ENCODE results near the gene PRKG1.
"Not testable (repeated sequence)": the region's sequence is repeated elsewhere in the genome, so short reads cannot be mapped to it uniquely, and the experiment has no call there.

Gene PRKG1

DNA sequence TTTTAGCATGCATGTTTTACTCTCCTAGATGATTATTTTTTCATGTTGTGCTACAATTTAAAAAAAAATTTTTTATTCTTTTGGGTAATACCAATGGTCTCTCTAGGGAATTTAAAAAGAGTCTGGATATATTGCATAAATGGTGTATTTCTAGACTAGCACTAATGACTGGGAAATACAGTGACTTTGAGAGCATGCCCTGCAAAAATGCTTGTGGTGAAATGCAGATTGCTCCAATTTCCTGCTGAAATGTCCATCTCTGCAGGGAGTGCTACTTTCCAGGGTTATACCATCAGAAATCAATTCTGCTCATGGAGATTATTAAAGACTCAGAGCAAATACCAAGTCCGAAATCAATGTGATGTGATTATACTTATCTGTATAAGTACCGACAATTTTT is 186.1 kb downstream of the PRKG1 start:
- FAIRE-seq = no peak

DNA sequence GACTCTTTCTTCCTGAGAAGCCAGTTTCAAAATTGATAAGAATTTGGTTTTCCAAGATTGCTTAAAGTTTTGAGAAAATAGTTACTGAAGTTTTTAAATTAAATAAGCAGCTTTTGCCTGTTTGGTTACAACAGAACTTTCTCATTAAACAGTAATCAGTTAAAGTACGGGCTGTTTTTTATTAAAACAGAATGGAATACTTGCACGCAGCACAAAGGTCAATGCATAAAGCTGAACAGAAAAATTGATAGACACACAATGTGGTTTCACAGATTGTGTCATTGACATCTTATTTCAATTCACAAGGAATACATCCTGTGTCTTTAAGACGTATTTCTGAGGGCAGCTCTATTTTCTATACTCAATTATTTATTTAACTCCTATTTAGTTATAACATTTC is 192.2 kb downstream of the PRKG1 start:
- no peak for TF ChIP-seq TAF1 (IDR thresholded peaks at IDR 0.05; ENCODE audit: borderline replicate concordance, low read depth, low read length)
- no peak for TF ChIP-seq POLR2A (IDR thresholded peaks at IDR 0.05; ENCODE audit: low read depth, low read length)
- no peak for TF ChIP-seq POLR2AphosphoS5 (IDR thresholded peaks at IDR 0.05; ENCODE audit: low read depth, low read length)
- FAIRE-seq (no peak), DNase-seq (ENCODE audit: insufficient read length) (no peak)

More for the DNA sequence above, 186.1 kb downstream of the PRKG1 start:
- TF ChIP-seq TAF1 (IDR thresholded peaks at IDR 0.05; ENCODE audit: borderline replicate concordance, low read depth, low read length) = no peak
- TF ChIP-seq POLR2A (IDR thresholded peaks at IDR 0.05; ENCODE audit: low read depth, low read length) = no peak
- TF ChIP-seq POLR2AphosphoS5 (IDR thresholded peaks at IDR 0.05; ENCODE audit: low read depth, low read length) = no peak
- DNase-seq (ENCODE audit: insufficient read length) = no peak

DNA sequence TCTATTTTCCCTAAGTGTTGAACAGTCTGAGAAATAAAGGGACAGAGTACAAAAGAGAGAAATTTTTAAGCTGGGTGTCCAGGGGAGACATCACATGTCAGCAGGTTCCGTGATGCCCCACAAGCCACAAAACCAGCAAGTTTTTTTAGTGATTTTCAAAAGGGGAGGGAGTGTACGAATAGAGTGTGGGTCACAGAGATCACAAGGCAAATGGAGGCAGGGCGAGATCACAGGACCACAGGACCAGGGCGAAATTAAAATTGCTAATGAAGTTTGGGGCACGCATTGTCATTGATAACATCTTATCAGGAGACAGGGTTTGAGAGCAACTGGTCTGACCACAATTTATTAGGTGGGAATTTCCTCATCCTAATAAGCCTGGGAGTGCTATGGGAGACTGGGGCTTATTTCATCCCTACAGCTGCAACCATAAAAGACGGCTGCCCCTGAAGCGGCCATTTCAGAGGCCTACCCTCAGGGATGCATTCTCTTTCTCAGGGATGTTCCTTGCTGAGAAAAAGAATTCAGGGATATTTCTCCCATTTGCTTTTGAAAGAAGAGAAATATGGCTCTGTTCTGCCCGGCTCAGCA is 193.8 kb downstream of the PRKG1 start:
- FAIRE-seq; DNase-seq (ENCODE audit: insufficient read length): not testable (repeated sequence)

DNA sequence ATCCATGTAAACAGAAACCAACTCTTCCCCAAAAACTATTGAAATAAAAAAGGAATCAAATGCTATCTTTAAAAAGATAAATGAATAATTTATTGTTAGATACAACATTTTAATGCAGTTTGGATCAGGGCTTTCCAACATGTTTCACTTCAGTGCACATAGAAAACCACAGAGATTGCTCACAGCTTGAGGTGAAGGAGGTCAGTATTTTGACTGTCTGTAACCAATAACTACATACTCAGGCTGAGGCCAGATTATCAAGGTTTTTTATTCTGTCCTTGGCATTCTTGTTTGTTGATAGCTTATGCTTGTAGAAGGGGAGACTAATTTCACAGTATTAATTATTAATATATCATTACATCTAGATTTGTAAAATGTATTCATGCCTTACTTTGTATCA is 195.5 kb downstream of the PRKG1 start:
- FAIRE-seq (no peak), DNase-seq (ENCODE audit: insufficient read length) (no peak)
- no peak for TF ChIP-seq POLR2AphosphoS5 (IDR thresholded peaks at IDR 0.05; ENCODE audit: low read depth, low read length)
- no peak for TF ChIP-seq POLR2A (IDR thresholded peaks at IDR 0.05; ENCODE audit: low read depth, low read length)
- no peak for TF ChIP-seq TAF1 (IDR thresholded peaks at IDR 0.05; ENCODE audit: borderline replicate concordance, low read depth, low read length)

DNA sequence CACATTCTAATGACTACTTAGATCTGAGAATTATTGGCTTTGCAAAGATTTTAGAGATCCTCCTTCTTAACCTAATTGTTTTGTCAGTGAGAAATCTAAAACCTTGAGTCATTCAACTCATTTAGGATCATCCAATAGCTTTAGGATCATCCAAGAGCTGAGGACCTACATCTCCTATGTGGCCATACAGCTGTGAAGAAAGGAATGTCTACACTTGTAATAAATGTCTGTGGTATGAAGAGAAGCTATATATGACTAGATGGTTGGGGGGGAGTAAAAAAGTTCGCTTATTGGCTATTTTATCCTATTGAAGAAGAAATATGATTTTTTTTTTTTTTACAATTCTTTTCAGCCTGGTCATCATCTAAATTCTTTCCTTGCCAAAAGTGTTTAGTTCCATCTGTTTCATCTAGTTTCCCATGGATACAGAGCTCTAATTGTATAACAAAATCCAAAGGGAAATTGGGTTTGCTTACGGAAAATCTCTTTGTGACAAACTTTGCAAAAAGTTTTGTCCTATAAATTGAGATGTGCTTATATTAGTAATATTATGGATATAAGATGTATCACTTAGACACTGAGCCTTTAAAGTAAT is 196.7 kb downstream of the PRKG1 start:
- FAIRE-seq (no peak), DNase-seq (ENCODE audit: insufficient read length) (no peak)
- TF ChIP-seq POLR2A (IDR thresholded peaks at IDR 0.05; ENCODE audit: low read depth, low read length) (no peak), TAF1 (IDR thresholded peaks at IDR 0.05; ENCODE audit: borderline replicate concordance, low read depth, low read length) (no peak), POLR2AphosphoS5 (IDR thresholded peaks at IDR 0.05; ENCODE audit: low read depth, low read length) (no peak)

DNA sequence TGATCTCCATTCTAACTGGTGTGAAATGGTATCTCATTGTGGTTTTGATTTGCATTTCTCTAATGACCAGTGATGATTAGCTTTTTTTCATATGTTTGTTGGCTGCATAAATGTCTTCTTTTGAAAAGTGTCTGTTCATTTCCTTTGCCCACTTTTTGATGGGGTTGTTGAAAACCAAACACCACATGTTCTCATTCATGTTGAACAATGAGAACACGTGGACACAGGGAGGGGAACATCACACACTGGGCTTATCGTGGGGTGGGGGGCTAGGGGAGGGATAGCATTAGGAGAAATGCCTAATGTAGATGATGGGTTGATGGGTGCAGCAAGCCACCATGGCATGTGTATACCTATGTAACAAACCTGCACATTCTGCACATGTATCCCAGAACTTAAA is 197.8 kb downstream of the PRKG1 start:
- not testable (repeated sequence) for DNase-seq (ENCODE audit: insufficient read length); FAIRE-seq

DNA sequence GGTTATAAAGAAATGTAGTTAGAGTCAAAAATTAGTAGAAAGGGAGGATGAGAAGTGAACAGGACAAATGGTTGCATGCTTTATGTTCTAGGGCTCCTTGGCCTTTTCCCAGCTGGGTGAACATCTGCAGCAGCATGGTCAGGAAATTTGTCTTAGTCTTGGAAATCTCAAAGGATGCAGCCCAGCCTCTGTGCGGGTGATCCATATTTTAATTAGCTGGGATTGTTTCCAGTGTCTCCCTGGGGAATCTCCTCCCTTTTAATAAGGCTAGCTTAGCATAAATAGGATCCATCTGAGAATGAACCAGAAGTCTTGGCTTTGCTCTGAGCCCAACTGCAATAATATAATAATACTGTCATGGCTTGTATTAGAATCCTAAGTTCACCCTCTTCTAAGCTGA is 198.3 kb downstream of the PRKG1 start:
- DNase-seq (ENCODE audit: insufficient read length) = no peak
- TF ChIP-seq POLR2A (IDR thresholded peaks at IDR 0.05; ENCODE audit: low read depth, low read length) = no peak
- TF ChIP-seq POLR2AphosphoS5 (IDR thresholded peaks at IDR 0.05; ENCODE audit: low read depth, low read length) = no peak
- TF ChIP-seq TAF1 (IDR thresholded peaks at IDR 0.05; ENCODE audit: borderline replicate concordance, low read depth, low read length) = no peak
- FAIRE-seq = no peak

DNA sequence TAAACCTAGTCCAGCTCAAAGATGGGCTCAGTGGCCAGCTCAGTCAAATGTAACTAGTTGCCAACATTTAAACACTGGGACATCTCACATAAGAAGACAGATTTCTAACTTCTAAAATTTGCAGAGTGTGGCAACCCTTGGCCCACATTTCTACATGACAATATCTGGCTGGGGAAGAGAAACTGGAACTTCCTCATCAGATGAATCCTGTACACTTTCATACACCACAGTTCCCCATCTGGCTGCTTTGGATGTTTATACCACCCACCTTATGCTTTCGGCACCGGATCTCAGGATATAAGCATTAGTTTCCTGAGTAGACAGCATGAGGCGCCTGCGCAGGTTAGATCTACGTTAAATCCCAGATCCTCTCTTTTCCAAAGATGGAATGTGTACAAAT is 199.3 kb downstream of the PRKG1 start:
- DNase-seq (ENCODE audit: insufficient read length) = no peak
- no peak for TF ChIP-seq TAF1 (IDR thresholded peaks at IDR 0.05; ENCODE audit: borderline replicate concordance, low read depth, low read length)
- TF ChIP-seq POLR2AphosphoS5 (IDR thresholded peaks at IDR 0.05; ENCODE audit: low read depth, low read length) = no peak
- no peak for TF ChIP-seq POLR2A (IDR thresholded peaks at IDR 0.05; ENCODE audit: low read depth, low read length)
- FAIRE-seq = no peak

DNA sequence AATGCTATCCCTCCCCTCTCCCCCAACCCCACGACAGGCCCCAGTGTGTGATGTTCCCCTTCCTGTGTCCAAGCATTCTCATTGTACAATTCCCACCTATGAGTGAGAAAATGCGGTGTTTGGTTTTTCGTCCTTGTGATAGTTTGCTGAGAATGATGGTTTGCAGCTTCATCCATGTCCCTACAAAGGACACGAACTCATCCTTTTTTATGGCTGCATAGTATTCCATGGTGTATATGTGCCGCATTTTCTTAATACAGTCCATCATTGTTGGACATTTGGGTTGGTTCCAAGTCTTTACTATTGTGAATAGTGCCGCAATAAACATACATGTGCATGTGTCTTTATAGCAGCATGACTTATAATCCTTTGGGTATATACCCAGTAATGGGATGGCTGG is 201.8 kb downstream of the PRKG1 start:
- not testable (repeated sequence) for DNase-seq (ENCODE audit: insufficient read length); FAIRE-seq

DNA sequence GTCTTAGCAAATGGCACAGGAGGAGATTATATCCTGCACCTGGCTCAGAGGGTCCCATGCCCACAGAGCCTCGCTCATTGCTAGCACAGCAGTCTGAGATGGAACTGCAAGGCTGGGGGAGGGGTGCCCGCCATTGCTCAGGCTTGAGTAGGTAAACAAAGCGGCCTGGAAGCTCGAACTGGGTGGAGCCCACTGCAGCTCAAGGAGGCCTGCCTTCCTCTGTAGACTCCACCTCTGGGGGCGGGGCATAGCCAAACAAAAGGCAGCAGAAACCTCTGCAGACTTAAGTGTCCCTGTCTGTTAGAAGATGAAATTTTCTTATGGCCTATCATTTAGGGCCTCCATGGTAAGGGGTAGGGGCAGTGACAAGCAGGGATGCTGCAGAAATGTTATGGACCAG is 207.1 kb downstream of the PRKG1 start:
- not testable (repeated sequence) for FAIRE-seq; DNase-seq (ENCODE audit: insufficient read length)

DNA sequence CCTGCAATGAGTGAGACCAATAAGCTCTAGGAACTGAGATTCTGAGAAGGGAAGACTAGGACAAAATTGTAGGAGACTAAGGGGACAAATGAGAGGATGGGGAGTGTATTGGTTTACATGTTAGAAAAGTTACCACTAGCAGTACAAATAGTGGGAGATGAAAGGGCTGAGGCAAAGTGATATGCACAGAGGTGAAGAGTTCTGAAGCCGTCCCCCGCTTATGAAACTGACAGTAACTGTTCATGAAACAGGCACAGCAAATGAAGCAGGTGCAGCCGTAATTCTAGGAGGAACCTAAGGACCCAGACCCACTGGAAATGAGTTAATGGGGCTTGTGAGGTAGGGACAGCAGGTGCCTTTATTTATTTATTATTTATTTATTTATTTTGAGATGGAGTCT is 211.3 kb downstream of the PRKG1 start:
- no peak for FAIRE-seq
- no peak for DNase-seq (ENCODE audit: insufficient read length)

DNA sequence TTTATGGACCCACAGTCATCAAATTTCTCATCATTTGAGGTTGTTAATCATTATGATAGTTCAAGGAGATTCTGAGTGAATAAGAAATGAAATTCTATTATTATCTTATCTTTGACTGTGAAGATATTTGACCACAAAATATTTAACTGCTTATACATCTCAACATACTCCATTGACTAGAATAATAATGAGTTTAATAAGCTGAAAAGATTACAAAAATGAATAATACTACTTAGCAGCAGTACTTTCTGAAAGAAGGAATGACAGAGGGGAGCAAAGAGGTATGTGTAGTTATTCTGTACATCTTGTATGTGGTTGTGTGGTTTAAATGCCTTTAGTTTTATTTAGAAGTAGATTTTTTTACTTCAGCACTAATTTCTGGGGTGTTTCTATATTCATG is 214.2 kb downstream of the PRKG1 start:
- FAIRE-seq (no peak), DNase-seq (ENCODE audit: insufficient read length) (no peak)
- TF ChIP-seq POLR2AphosphoS5 (IDR thresholded peaks at IDR 0.05; ENCODE audit: low read depth, low read length) (no peak), TAF1 (IDR thresholded peaks at IDR 0.05; ENCODE audit: borderline replicate concordance, low read depth, low read length) (no peak), POLR2A (IDR thresholded peaks at IDR 0.05; ENCODE audit: low read depth, low read length) (no peak)

More for the DNA sequence above, 211.3 kb downstream of the PRKG1 start:
- TF ChIP-seq POLR2AphosphoS5 (IDR thresholded peaks at IDR 0.05; ENCODE audit: low read depth, low read length) (no peak), TAF1 (IDR thresholded peaks at IDR 0.05; ENCODE audit: borderline replicate concordance, low read depth, low read length) (no peak), POLR2A (IDR thresholded peaks at IDR 0.05; ENCODE audit: low read depth, low read length) (no peak)

DNA sequence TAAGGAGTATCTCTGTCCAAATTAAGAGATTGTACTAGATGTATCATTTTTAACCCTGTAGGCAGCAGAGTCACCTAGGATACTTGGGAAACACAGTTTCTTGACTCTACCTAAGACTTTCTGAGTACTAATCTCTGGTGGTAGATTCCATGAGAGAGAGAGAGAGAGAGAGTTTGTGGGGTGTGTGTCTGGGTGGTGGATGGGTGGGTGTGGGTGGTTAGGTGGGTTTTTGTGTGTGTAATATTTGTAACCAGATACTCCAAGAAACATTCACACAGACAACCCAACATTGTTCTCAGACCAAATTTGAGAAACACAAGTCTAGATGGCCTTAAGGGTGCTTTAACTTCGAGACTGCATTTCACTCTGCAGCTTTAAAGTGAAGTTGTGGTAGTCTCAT is 215.2 kb downstream of the PRKG1 start:
- no peak for FAIRE-seq
- TF ChIP-seq POLR2AphosphoS5 (IDR thresholded peaks at IDR 0.05; ENCODE audit: low read depth, low read length) (no peak), POLR2A (IDR thresholded peaks at IDR 0.05; ENCODE audit: low read depth, low read length) (no peak), TAF1 (IDR thresholded peaks at IDR 0.05; ENCODE audit: borderline replicate concordance, low read depth, low read length) (no peak)
- no peak for DNase-seq (ENCODE audit: insufficient read length)
